Adrenal gland (tissue), 5 donors: ENCODE results near the gene HYCC2.

ENCODE experiments used
- CTCF ChIP-seq, 6 experiments: fragments of 450-650 bp in 4 of 6; fragments of 200-600 bp in 2 of 6; sonication (generic) in 1 of 6; IDR thresholded peaks; 1 replicate in 5 of 6; 2 replicates in 1 of 6; pipeline versions ENCODE4 v1.5.1 to v1.8.0; 2016 to 2021; ENCODE audit warnings: antibody characterized with exemption in 6 of 6, mild to moderate bottlenecking in 2 of 6, moderate library complexity in 1 of 6
- POLR2A ChIP-seq, 2 donors: fragments of 450-650 bp; IDR thresholded peaks; one replicate each; pipeline ENCODE4 v1.6.1; 2017; ENCODE audit warnings: antibody characterized with exemption in 2 of 2, mild to moderate bottlenecking in 2 of 2, moderate library complexity in 1 of 2
- donor health status: DM: no; HTN: no; CAD: no.

GRCh38 chr2:201038855-201039254 lies 32.6 kb downstream of the HYCC2 start:
- no peak for TF ChIP-seq CTCF (IDR thresholded peaks at IDR 0.05)
- no peak for TF ChIP-seq POLR2A (IDR thresholded peaks at IDR 0.05)
